Neural progenitor cell (in vitro differentiated cells): Measurements from ENCODE around the gene EFNB2. TPM values are rescaled to one million over a fixed set of nuclear protein-coding genes. Genes with fewer than 3 reads are reported as not detected.

Source experiments
- DNase-seq: peaks from one replicate; pipeline ENCODE4 v3.0.0-alpha.2; 2016; ENCODE audit warnings: low spot score
- H2AFZ ChIP-seq: fragments of 200-600 bp; sonication (generic); replicated peaks from 2 replicates; pipeline ENCODE4 v1.6.1; 2016; ENCODE audit warnings: antibody characterized with exemption
- H3F3A ChIP-seq: fragments of 200-600 bp; sonication (generic); 2 replicates; pipeline ENCODE4 v1.6.1; 2016; ENCODE audit warnings: antibody characterized with exemption, low read depth
- H3K27ac ChIP-seq: fragments of 200-600 bp; sonication (generic); 2 replicates; pipeline ENCODE4 v1.5.1; 2016; ENCODE audit warnings: mild to moderate bottlenecking
- H3K27me3 ChIP-seq: fragments of 200-600 bp; sonication (generic); 2 replicates; pipeline ENCODE4 v1.6.1; 2016; ENCODE audit warnings: mild to moderate bottlenecking, moderate library complexity
- H3K36me3 ChIP-seq: fragments of 200-600 bp; sonication (generic); 2 replicates; pipeline ENCODE4 v1.5.1; 2016
- H3K4me1 ChIP-seq: fragments of 200-600 bp; sonication (generic); 2 replicates; pipeline ENCODE4 v1.6.1; 2016; ENCODE audit warnings: mixed run types
- H3K4me2 ChIP-seq: fragments of 200-600 bp; sonication (generic); 2 replicates; pipeline ENCODE4 v1.6.1; 2016
- H3K4me3 ChIP-seq: fragments of 200-600 bp; sonication (generic); 2 replicates; pipeline ENCODE4 v1.5.1; 2016
- H3K79me2 ChIP-seq: fragments of 200-600 bp; sonication (generic); 2 replicates; pipeline ENCODE4 v1.6.1; 2016; ENCODE audit warnings: low read depth
- H3K9ac ChIP-seq: fragments of 200-600 bp; sonication (generic); 2 replicates; pipeline ENCODE4 v1.6.1; 2016
- H3K9me3 ChIP-seq: fragments of 200-600 bp; sonication (generic); 2 replicates; pipeline ENCODE4 v1.5.1; 2016; ENCODE audit warnings: low read depth
- H4K20me1 ChIP-seq: fragments of 200-600 bp; sonication (generic); 2 replicates; pipeline ENCODE4 v1.6.1; 2016; ENCODE audit warnings: low read depth
- H3K27ac Mint-ChIP-seq: 3 replicates; pipeline ENCODE4 v1.8.0; 2021; ENCODE audit warnings: mixed read lengths
- H3K27me3 Mint-ChIP-seq: 2 replicates; pipeline ENCODE4 v1.8.0; 2022; ENCODE audit warnings: low read depth, mild to moderate bottlenecking, inconsistent platforms, moderate library complexity, mixed read lengths; ENCODE audit not compliant: insufficient read depth
- H3K36me3 Mint-ChIP-seq: 3 replicates; pipeline ENCODE4 v1.8.0; 2021; ENCODE audit warnings: mixed read lengths
- H3K4me1 Mint-ChIP-seq: 3 replicates; pipeline ENCODE4 v1.8.0; 2021; ENCODE audit warnings: mixed read lengths
- H3K4me3 Mint-ChIP-seq: 3 replicates; pipeline ENCODE4 v1.8.0; 2021; ENCODE audit warnings: mild to moderate bottlenecking, moderate library complexity, mixed read lengths
- H3K9me3 Mint-ChIP-seq: 3 replicates; pipeline ENCODE4 v1.8.0; 2020; ENCODE audit warnings: mixed read lengths
- CTCF ChIP-seq: fragments of 200-600 bp; sonication (generic); IDR thresholded peaks from 2 replicates; pipeline ENCODE4 v1.5.1; 2017; ENCODE audit warnings: antibody characterized with exemption, mild to moderate bottlenecking
- EZH2 ChIP-seq: fragments of 200-600 bp; sonication (generic); IDR thresholded peaks from 2 replicates; pipeline ENCODE4 v1.6.1; 2017; ENCODE audit warnings: antibody characterized with exemption, mild to moderate bottlenecking, moderate library complexity
- EZH2phosphoT487 ChIP-seq: fragments of 200-600 bp; sonication (generic); IDR thresholded peaks from 2 replicates; pipeline ENCODE4 v1.6.1; 2017; ENCODE audit warnings: antibody characterized with exemption
- total RNA-seq: library from RNA; depleted of rRNA; stranded (reverse); fragments of >200 nt; gene quantifications from 2 replicates; pipeline ENCODE4 v1.2.3, GENCODE V29; 2015; ENCODE audit warnings: low replicate concordance

Gene EFNB2
- total RNA-seq, 1 donor from 2014 or later = 101 TPM

GRCh38 chr13:106561551-106562170, 26.2 kb upstream of the EFNB2 start:
- no peak for TF ChIP-seq CTCF
- TF ChIP-seq EZH2phosphoT487 = no peak
- TF ChIP-seq EZH2 = no peak
- H3K9ac ChIP-seq = no peak overlapping the region
- peaks cover 37% of the 10 kb centered on the region for H3F3A ChIP-seq
- peaks cover 98% of the 10 kb centered on the region for H4K20me1 ChIP-seq
- H3K27me3 ChIP-seq = no peaks in the 10 kb centered on the region
- H3K4me1 Mint-ChIP-seq = peaks cover 37% of the 10 kb centered on the region
- H3K27me3 Mint-ChIP-seq = no peaks in the 10 kb centered on the region
- no peaks in the 10 kb centered on the region for H3K9me3 ChIP-seq
- peak overlapping the region; percentile 61 for H3K4me2 ChIP-seq
- H3K79me2 ChIP-seq = peaks cover 100% of the 10 kb centered on the region
- H3K27ac ChIP-seq = peak overlapping the region; percentile 13
- H3K36me3 Mint-ChIP-seq = peaks cover 56% of the 10 kb centered on the region
- H3K36me3 ChIP-seq = peaks cover 26% of the 10 kb centered on the region
- peak; percentile 55 for DNase-seq
- peaks cover 66% of the 10 kb centered on the region for H3K4me1 ChIP-seq
- no peak overlapping the region for H2AFZ ChIP-seq
- no peak overlapping the region for H3K4me3 Mint-ChIP-seq
- peaks cover 14% of the 10 kb centered on the region for H3K9me3 Mint-ChIP-seq
- no peak overlapping the region for H3K27ac Mint-ChIP-seq
- peak overlapping the region; percentile 7 for H3K4me3 ChIP-seq

GRCh38 chr13:106560821-106561220, 25.4 kb upstream of the EFNB2 start:
- peaks cover 29% of the 10 kb centered on the region for H3K4me1 Mint-ChIP-seq
- H3K27ac Mint-ChIP-seq = no peak overlapping the region
- Histone ChIP-seq H3K9ac (no peak overlapping the region), H3K27ac (peak overlapping the region; percentile 41), H4K20me1 (peaks cover 98% of the 10 kb centered on the region), H3F3A (peaks cover 43% of the 10 kb centered on the region), H3K4me2 (peak overlapping the region; percentile 61), H3K4me3 (peak overlapping the region; percentile 7), H3K4me1 (peaks cover 61% of the 10 kb centered on the region), H2AFZ (no peak overlapping the region), H3K27me3 (no peaks in the 10 kb centered on the region), H3K9me3 (no peaks in the 10 kb centered on the region), H3K79me2 (peaks cover 100% of the 10 kb centered on the region), H3K36me3 (peaks cover 34% of the 10 kb centered on the region)
- no peaks in the 10 kb centered on the region for H3K27me3 Mint-ChIP-seq
- no peak overlapping the region for H3K4me3 Mint-ChIP-seq
- no peak for DNase-seq
- TF ChIP-seq EZH2 (no peak), EZH2phosphoT487 (no peak), CTCF (no peak)
- peaks cover 64% of the 10 kb centered on the region for H3K36me3 Mint-ChIP-seq
- H3K9me3 Mint-ChIP-seq = peaks cover 14% of the 10 kb centered on the region

- Histone ChIP-seq H4K20me1 (peaks cover 98% of the 10 kb centered on the region), H3K4me2 (no peak overlapping the region), H3K27me3 (no peaks in the 10 kb centered on the region), H3K36me3 (peaks cover 52% of the 10 kb centered on the region), H3F3A (peaks cover 26% of the 10 kb centered on the region), H3K27ac (no peak overlapping the region), H3K4me1 (peaks cover 38% of the 10 kb centered on the region), H2AFZ (no peak overlapping the region), H3K9ac (no peak overlapping the region), H3K9me3 (no peaks in the 10 kb centered on the region), H3K4me3 (no peak overlapping the region), H3K79me2 (peaks cover 100% of the 10 kb centered on the region)
- H3K27me3 Mint-ChIP-seq = peaks cover 5% of the 10 kb centered on the region
- H3K36me3 Mint-ChIP-seq = peaks cover 70% of the 10 kb centered on the region
- DNase-seq = no peak
- H3K4me3 Mint-ChIP-seq = no peak overlapping the region
- no peak for TF ChIP-seq EZH2
- TF ChIP-seq CTCF = no peak
- no peak for TF ChIP-seq EZH2phosphoT487
- H3K4me1 Mint-ChIP-seq = peaks cover 11% of the 10 kb centered on the region
- H3K9me3 Mint-ChIP-seq = peaks cover 10% of the 10 kb centered on the region
- H3K27ac Mint-ChIP-seq = no peak overlapping the region
Observed at GRCh38 chr13:106558527-106558926, 23.1 kb upstream of the EFNB2 start.
